Measurements from ENCODE around the gene PRRG2. TPM values are rescaled to one million over a fixed set of nuclear protein-coding genes. Genes with fewer than 3 reads are reported as not detected.

The PRRG2 gene
- total and polyA plus RNA-seq, 7 donors = 0.24 to 16.0 (median 0.89) TPM

DNA sequence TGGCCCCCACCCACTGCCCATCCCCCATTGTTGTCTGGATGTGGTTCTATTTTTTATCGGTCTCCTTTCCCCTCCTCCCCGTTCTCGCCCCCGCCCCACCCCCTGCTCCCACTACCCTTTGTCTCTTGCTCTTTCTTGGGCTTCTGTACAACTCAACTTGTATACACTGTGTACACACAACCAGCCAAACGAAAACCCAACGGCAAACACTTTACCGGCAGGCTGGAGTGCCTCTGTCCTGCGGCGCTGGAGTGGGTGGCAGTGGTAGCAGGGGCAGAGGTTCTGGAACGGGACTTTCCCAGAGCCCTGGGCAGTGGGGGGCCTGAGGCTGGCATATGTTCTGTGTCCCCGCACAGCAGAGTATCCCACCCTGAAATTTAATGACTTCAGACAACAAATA lies 45.1 kb downstream of the PRRG2 start:
- intact Hi-C loops (cut with DNase I) = no loop called here
- WGBS, 3 donors = 84 to 88% (median 84%) methylated on average over 11 of the region's 11 CpGs
- no peak for TF ChIP-seq CTCF (IDR thresholded peaks at IDR 0.05)
- ATAC-seq (no peak), DNase-seq (no peak)
- no peak overlapping the region for H3K4me3 ChIP-seq
- peaks cover 0 to 32% of the 10 kb centered on the region in 2 donors for H3K36me3 ChIP-seq (ENCODE audit: insufficient read depth in 1 of 2, low read depth in 1 of 2)
- no peaks in the 10 kb centered on the region for H3K4me1 ChIP-seq
- H3K27ac ChIP-seq = no peak overlapping the region
- no peaks in the 10 kb centered on the region for H3K27me3 ChIP-seq (ENCODE audit: insufficient read depth in 3 of 3, low read length in 2 of 3)
- H3K9me3 ChIP-seq = no peaks in the 10 kb centered on the region

GRCh38 chr19:49629659-49630058 lies 48.5 kb downstream of the PRRG2 start:
- no peak for DNase-seq
- no peak for ATAC-seq
- Histone ChIP-seq H3K4me3 (no peak overlapping the region), H3K4me1 (no peaks in the 10 kb centered on the region), H3K27me3 (ENCODE audit: insufficient read depth in 3 of 3, low read length in 2 of 3) (peaks cover 0 to 4% (median 0%) of the 10 kb centered on the region in 3 donors), H3K36me3 (ENCODE audit: insufficient read depth in 1 of 2, low read depth in 1 of 2) (peaks cover 0 to 20% of the 10 kb centered on the region in 2 donors), H3K27ac (no peak overlapping the region), H3K9me3 (no peaks in the 10 kb centered on the region)
- intact Hi-C loops (cut with DNase I) = no loop called here
- 78 to 87% (median 82%) methylated on average over 9 of the region's 9 CpGs for WGBS, 3 donors
- TF ChIP-seq CTCF (IDR thresholded peaks at IDR 0.05) = no peak

- peaks cover 0 to 4% (median 0%) of the 10 kb centered on the region in 3 donors for H3K27me3 ChIP-seq (ENCODE audit: insufficient read depth in 3 of 3, low read length in 2 of 3)
- H3K27ac ChIP-seq = no peak overlapping the region
- H3K4me3 ChIP-seq = no peak overlapping the region
- ATAC-seq = peak in 2 of 4 donors; percentile 35
- no peaks in the 10 kb centered on the region for H3K9me3 ChIP-seq
- no peak for TF ChIP-seq CTCF (IDR thresholded peaks at IDR 0.05)
- 15 to 21% (median 17%) methylated on average over 9 of the region's 9 CpGs for WGBS, 3 donors
- H3K36me3 ChIP-seq (ENCODE audit: insufficient read depth in 1 of 2, low read depth in 1 of 2) = peaks cover 0 to 16% of the 10 kb centered on the region in 2 donors
- DNase-seq = no peak
- H3K4me1 ChIP-seq = no peaks in the 10 kb centered on the region
- intact Hi-C loops (cut with DNase I) = no loop called here
These were observed 50.0 kb downstream of the PRRG2 start for GRCh38 chr19:49631014-49631588.

GRCh38 chr19:49631610-49632192 lies 50.6 kb downstream of the PRRG2 start:
- intact Hi-C loops (cut with DNase I) = no loop called here
- no peak for TF ChIP-seq CTCF (IDR thresholded peaks at IDR 0.05)
- Histone ChIP-seq H3K4me3 (no peak overlapping the region), H3K9me3 (no peaks in the 10 kb centered on the region), H3K36me3 (ENCODE audit: insufficient read depth in 1 of 2, low read depth in 1 of 2) (peaks cover 0 to 16% of the 10 kb centered on the region in 2 donors), H3K27ac (no peak overlapping the region), H3K27me3 (ENCODE audit: insufficient read depth in 3 of 3, low read length in 2 of 3) (peaks cover 0 to 4% (median 0%) of the 10 kb centered on the region in 3 donors), H3K4me1 (no peaks in the 10 kb centered on the region)
- ATAC-seq (peak in 1 of 4 donors; percentile 10), DNase-seq (no peak)
- WGBS, 3 donors = 83 to 85% (median 84%) methylated on average over 19 of the region's 19 CpGs
